Common myeloid progenitor, CD34-positive (primary cell): ENCODE results near the gene DDA1.

Source experiments
- CTCF ChIA-PET: fragments of 350-600 bp; sonication (Branson Sonifier 250); formaldehyde crosslinking; loops from one replicate; lab custom pipeline; 2021; ENCODE audit warnings: antibody characterized with exemption; lab: Charles Lee
- POLR2A ChIA-PET: fragments of 350-600 bp; sonication (Branson Sonifier 250); formaldehyde crosslinking; loops from one replicate; lab custom pipeline; 2021; ENCODE audit warnings: antibody characterized with exemption; lab: Charles Lee
- DNase-seq, 3 donors: peaks; one replicate each; pipeline versions ENCODE4 v3.0.0 to v3.0.0-alpha.2; 2013
- H3K27ac ChIP-seq, 2 experiments: 1 replicate in 1 of 2; 2 replicates in 1 of 2; pipeline ENCODE4 v1.7.0; 2013; ENCODE audit warnings: inconsistent platforms in 2 of 2, low read length in 2 of 2, mild to moderate bottlenecking in 2 of 2, low read depth in 1 of 2, moderate library complexity in 1 of 2; ENCODE audit not compliant: severe bottlenecking in 2 of 2, insufficient read depth in 1 of 2, poor library complexity in 1 of 2
- H3K27me3 ChIP-seq, 5 experiments: replicated peaks in 2 of 5; 1 replicate in 3 of 5; 2 replicates in 2 of 5; pipeline versions ENCODE4 v1.6.1 to v1.7.0; 2013; ENCODE audit warnings: low read length in 4 of 5, mild to moderate bottlenecking in 2 of 5, moderate library complexity in 2 of 5, inconsistent platforms in 1 of 5; ENCODE audit not compliant: insufficient read depth in 5 of 5, control insufficient read depth in 4 of 5
- H3K36me3 ChIP-seq, 4 experiments: 1 replicate in 2 of 4; 2 replicates in 2 of 4; pipeline versions ENCODE4 v1.6.1 to v1.7.0; 2013; ENCODE audit warnings: low read length in 3 of 4, control low read depth in 1 of 4, mild to moderate bottlenecking in 1 of 4; ENCODE audit not compliant: control insufficient read depth in 4 of 4, insufficient read depth in 4 of 4
- H3K4me1 ChIP-seq, 4 experiments: 1 replicate in 3 of 4; 2 replicates in 1 of 4; pipeline versions ENCODE4 v1.6.1 to v1.7.1; 2013; ENCODE audit warnings: low read length in 3 of 4, mild to moderate bottlenecking in 3 of 4, control low read depth in 1 of 4, inconsistent platforms in 1 of 4, moderate library complexity in 1 of 4; ENCODE audit not compliant: control insufficient read depth in 4 of 4, insufficient read depth in 4 of 4; ENCODE audit errors: control extremely low read depth in 1 of 4
- H3K4me3 ChIP-seq, 7 experiments: 1 replicate in 4 of 7; 2 replicates in 3 of 7; pipeline versions ENCODE4 v1.5.1 to v1.7.0; 2013; ENCODE audit warnings: mild to moderate bottlenecking in 7 of 7, low read length in 6 of 7, moderate library complexity in 6 of 7, inconsistent platforms in 2 of 7, low read depth in 2 of 7, control low read depth in 1 of 7; ENCODE audit not compliant: insufficient read depth in 4 of 7, control insufficient read depth in 1 of 7; ENCODE audit errors: extremely low read depth in 1 of 7
- H3K9me3 ChIP-seq, 5 experiments: 1 replicate in 4 of 5; 2 replicates in 1 of 5; pipeline versions ENCODE4 v1.6.1 to v1.7.1; 2013; ENCODE audit warnings: low read length in 4 of 5, mild to moderate bottlenecking in 2 of 5, inconsistent platforms in 1 of 5, low read depth in 1 of 5, moderate library complexity in 1 of 5; ENCODE audit not compliant: control insufficient read depth in 4 of 5, insufficient read depth in 2 of 5; ENCODE audit errors: control extremely low read depth in 1 of 5
- WGBS: methylation state at CpG from one replicate; pipeline ENCODE4 v1.1.5; 2013; ENCODE audit not compliant: insufficient coverage; 5-methylcytosine and 5-hydroxymethylcytosine counted together

DDA1 gene

DNA sequence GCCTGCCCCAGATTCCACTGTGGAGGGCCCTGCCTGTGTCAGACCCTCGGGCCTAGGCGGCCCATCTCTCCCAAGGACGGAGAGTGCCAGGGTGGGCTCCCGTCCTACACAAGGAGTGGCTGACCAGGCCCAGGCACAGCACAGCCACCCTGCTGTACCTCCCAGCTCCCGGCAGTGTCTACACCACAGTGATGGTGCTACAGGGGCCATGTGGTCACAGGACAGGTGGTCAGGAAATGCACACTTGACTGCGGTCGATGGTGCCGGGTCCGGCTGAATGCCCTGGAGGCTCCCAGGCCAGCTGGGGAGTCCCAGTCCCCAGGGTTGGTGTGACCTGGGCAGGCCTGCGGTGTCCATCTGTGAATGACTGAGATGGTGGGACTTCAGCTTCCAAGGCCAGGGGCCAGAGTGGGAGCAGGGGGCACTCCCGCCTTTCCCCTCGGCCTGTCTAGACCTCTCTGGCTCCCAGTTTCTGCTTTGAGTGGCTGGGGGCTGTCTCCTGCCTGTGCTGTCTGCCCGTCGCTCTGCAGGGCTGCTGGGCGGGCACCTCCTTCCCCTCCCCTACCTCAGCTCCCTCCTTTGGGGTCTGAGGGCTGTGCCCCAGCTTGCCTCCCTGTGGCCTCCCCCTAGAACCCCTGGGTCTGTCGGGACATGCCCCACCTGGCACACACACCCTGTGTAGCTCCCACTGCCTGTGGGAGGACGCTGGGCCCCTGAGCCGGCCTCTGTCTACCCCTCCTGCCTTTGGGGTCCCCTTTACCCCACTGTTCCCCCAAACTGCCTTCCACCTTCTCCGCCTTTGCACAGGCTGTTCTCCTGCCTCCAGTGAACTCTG is 12.5 kb downstream of the DDA1 start:
- Histone ChIP-seq H3K27ac (no peak overlapping the region), H3K4me1 (peaks cover 0 to 10% (median 8%) of the 10 kb centered on the region in 4 experiments), H3K36me3 (peaks cover 0 to 40% (median 26%) of the 10 kb centered on the region in 4 experiments), H3K9me3 (no peaks in the 10 kb centered on the region), H3K27me3 (no peaks in the 10 kb centered on the region), H3K4me3 (no peak overlapping the region)
- ChIA-PET POLR2A (interaction anchor here (1.0 kb wide), 1 partner anchor 17 kb away, joined by 3 read pairs; no protein-coding TSS in a partner anchor), CTCF (interaction anchor here (1.3 to 2.1 kb wide), 3 partner anchors 9 to 13 kb away, joined by 4 to 8 read pairs (median 5); partner anchors contain the start of gene DDA1)
- no peak for DNase-seq
- 89% methylated on average over 17 of the region's 19 CpGs for WGBS

DNA sequence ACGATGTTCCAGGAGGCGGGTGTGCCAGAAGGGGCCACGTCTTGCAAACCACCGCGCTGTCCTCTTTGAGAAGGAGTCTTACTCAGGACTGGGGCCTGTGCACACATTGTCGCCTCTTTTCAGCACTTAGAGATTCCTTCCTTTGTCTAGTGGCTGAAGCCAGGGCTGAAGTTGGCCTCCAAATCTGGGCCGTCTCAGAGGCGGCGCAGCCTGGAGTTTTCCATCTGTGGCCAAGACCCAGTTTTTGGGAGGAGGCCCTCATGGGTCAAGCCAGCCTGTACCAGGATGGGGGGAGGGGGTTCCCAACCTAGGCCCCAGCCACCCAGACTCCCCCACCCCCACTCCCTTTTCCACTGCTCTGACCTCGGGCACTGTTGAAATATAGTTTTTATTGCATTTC is 13.5 kb downstream of the DDA1 start:
- peaks cover 0 to 10% (median 8%) of the 10 kb centered on the region in 4 experiments for H3K4me1 ChIP-seq
- POLR2A ChIA-PET: interaction anchor here (0.6 kb wide), 1 partner anchor 13 kb away, joined by 4 read pairs; no protein-coding TSS in a partner anchor
- H3K27me3 ChIP-seq: no peaks in the 10 kb centered on the region
- H3K36me3 ChIP-seq: peaks cover 0 to 35% (median 25%) of the 10 kb centered on the region in 4 experiments
- H3K4me3 ChIP-seq: peak overlapping the region in 2 of 7 experiments; percentile 43 to 62
- CTCF ChIA-PET: interaction anchor here (1.3 to 2.1 kb wide), 2 partner anchors 10 to 14 kb away, joined by 4 to 8 read pairs; partner anchors contain the start of gene DDA1
- no peaks in the 10 kb centered on the region for H3K9me3 ChIP-seq
- H3K27ac ChIP-seq: no peak overlapping the region
- no peak for DNase-seq
- 94% methylated on average over 6 of the region's 10 CpGs for WGBS

GRCh38 chr19:17323300-17323963 is 14.1 kb downstream of the DDA1 start:
- POLR2A ChIA-PET: interaction anchor here (0.6 to 1.2 kb wide), 2 partner anchors 13 to 17 kb away, joined by 4 to 5 read pairs; no protein-coding TSS in a partner anchor
- peak overlapping the region in 5 of 7 experiments; percentile 6 to 62 (median 48) for H3K4me3 ChIP-seq
- CTCF ChIA-PET: interaction anchor here (1.2 kb wide), 1 partner anchor 9 kb away, joined by 3 read pairs; no protein-coding TSS in a partner anchor

DNA sequence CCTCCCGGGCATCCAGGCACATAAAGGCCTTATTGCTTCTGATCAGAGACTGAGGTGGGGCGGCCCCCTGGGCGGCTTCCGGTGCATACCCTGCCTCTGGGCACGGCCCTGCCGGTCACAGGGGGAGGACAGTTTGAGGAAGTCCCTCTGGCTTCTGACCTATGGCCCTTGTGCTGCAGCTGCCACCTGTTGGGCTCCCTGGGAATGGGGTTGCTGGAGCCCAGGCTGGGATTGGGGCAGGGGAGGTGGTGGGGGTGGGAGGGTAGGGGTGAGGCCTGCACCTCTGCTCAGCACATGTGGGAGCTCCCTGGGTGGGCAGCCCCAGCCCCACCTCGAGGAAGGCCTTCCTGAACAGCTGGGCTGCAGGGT is 14.6 kb downstream of the DDA1 start:
- 21% methylated on average over 2 of the region's 7 CpGs for WGBS
- peaks cover 0 to 32% (median 23%) of the 10 kb centered on the region in 4 experiments for H3K36me3 ChIP-seq
- ChIA-PET CTCF (interaction anchor here (1.2 kb wide), 1 partner anchor 9 kb away, joined by 3 read pairs; no protein-coding TSS in a partner anchor), POLR2A (interaction anchor here (1.2 kb wide), 1 partner anchor 17 kb away, joined by 5 read pairs; no protein-coding TSS in a partner anchor)
- H3K4me3 ChIP-seq: peak overlapping the region in 5 of 7 experiments; percentile 6 to 62 (median 48)
- H3K4me1 ChIP-seq: peaks cover 0 to 17% (median 13%) of the 10 kb centered on the region in 4 experiments
- H3K27ac ChIP-seq: no peak overlapping the region
- DNase-seq: peak in 2 of 3 donors; percentile 32 to 47
- H3K27me3 ChIP-seq: no peaks in the 10 kb centered on the region
- H3K9me3 ChIP-seq: no peaks in the 10 kb centered on the region

More at GRCh38 chr19:17323300-17323963, 14.1 kb downstream of the DDA1 start:
- Histone ChIP-seq H3K27me3 (no peaks in the 10 kb centered on the region), H3K36me3 (peaks cover 0 to 34% (median 25%) of the 10 kb centered on the region in 4 experiments), H3K4me1 (peaks cover 0 to 14% (median 10%) of the 10 kb centered on the region in 4 experiments), H3K9me3 (no peaks in the 10 kb centered on the region), H3K27ac (no peak overlapping the region)
- peak in 1 of 3 donors; percentile 31 for DNase-seq
- WGBS: 15% methylated on average over 27 of the region's 56 CpGs

DNA sequence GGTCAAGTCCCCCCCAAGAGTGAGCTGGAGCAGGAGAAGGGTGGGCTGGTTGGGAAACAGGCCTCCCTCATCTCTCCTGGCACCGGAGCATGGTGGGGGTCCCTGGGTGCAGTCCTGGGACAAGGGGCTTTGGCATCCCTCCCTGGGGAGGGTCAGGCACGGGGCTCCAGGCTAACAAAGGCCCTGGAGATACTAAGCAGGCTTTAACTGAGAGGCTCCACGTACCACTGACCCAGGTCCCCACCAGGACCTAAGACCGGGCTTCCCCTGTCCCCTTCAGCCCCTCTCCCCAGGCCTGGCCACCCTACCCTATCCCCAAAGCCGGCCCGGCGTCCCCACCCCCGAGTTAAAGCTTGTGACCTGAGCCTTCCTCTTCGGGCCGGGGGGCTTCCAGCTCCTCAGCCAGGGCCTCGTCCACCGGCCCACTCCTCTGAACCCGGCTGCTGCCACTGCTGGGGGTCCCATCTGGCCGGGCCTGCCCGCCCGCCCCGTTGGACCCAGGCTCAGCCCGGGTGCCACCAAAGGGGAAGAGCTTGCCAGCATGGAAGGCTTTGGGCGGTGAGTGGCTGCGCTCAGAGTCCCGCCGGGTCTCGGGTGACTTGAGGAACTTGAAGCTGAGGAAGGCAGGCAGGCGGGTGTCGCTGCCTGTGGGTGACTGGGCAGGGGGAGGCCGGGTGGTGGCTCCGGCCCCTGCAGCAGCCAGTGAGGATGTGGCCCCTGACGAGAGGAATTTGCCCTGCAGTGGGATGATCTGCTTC is 15.2 kb downstream of the DDA1 start:
- 90% methylated on average over 23 of the region's 28 CpGs for WGBS
- Histone ChIP-seq H3K9me3 (no peaks in the 10 kb centered on the region), H3K36me3 (peaks cover 0 to 26% (median 22%) of the 10 kb centered on the region in 4 experiments), H3K4me1 (peaks cover 0 to 23% (median 19%) of the 10 kb centered on the region in 4 experiments), H3K27ac (no peak overlapping the region), H3K4me3 (no peak overlapping the region), H3K27me3 (peaks cover 0 to 3% (median 0%) of the 10 kb centered on the region in 5 experiments)
- CTCF ChIA-PET: interaction anchor here (1.2 kb wide), 1 partner anchor 8 kb away, joined by 3 read pairs; no protein-coding TSS in a partner anchor
- POLR2A ChIA-PET: interaction anchor here (1.2 kb wide), 1 partner anchor 18 kb away, joined by 5 read pairs; no protein-coding TSS in a partner anchor
- no peak for DNase-seq

- ChIA-PET CTCF (no interaction called here), POLR2A (no interaction called here)
- Histone ChIP-seq H3K36me3 (peaks cover 0 to 22% (median 17%) of the 10 kb centered on the region in 4 experiments), H3K27ac (no peak overlapping the region), H3K4me3 (no peak overlapping the region), H3K4me1 (peaks cover 0 to 26% (median 20%) of the 10 kb centered on the region in 4 experiments), H3K27me3 (peaks cover 0 to 9% (median 0%) of the 10 kb centered on the region in 5 experiments), H3K9me3 (no peaks in the 10 kb centered on the region)
- WGBS: over 99% methylated on average over 17 of the region's 20 CpGs
- no peak for DNase-seq
These were observed 15.8 kb downstream of the DDA1 start for GRCh38 chr19:17325133-17325532.
